ENCODE results near the gene C16orf54.

DNA sequence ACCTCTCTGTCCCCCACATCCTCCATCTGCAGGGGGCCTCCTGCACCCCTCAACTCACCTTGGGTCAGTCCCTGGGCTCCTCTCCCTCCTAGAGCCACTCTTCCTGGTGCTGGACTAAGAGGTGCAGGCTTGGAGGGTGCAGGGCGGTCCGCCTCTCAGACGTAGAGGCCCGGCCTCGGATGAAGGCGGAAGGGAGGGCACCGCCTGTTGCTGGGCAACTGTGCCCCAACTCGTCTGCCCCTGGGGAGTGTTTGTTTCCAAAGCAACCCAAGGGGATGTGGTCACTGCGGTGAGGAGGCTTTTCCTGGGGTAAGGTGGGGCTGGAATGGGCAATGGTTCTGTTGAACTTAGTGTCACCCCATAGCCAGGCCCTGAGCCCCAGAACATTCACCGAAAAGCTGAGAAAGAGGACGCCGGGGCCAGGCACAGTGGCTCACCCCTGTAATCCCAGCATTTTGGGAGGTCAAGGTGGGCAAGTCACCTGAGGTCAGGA, at the start of gene C16orf54:
- TF ChIP-seq, protein P1, sequence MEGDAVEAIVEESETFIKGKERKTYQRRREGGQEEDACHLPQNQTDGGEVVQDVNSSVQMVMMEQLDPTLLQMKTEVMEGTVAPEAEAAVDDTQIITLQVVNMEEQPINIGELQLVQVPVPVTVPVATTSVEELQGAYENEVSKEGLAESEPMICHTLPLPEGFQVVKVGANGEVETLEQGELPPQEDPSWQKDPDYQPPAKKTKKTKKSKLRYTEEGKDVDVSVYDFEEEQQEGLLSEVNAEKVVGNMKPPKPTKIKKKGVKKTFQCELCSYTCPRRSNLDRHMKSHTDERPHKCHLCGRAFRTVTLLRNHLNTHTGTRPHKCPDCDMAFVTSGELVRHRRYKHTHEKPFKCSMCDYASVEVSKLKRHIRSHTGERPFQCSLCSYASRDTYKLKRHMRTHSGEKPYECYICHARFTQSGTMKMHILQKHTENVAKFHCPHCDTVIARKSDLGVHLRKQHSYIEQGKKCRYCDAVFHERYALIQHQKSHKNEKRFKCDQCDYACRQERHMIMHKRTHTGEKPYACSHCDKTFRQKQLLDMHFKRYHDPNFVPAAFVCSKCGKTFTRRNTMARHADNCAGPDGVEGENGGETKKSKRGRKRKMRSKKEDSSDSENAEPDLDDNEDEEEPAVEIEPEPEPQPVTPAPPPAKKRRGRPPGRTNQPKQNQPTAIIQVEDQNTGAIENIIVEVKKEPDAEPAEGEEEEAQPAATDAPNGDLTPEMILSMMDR (IDR thresholded peaks at IDR 0.05): no peak
- TF ChIP-seq EP300 (IDR thresholded peaks at IDR 0.05) (no peak), POLR2A (IDR thresholded peaks at IDR 0.05) (no peak)

All from sigmoid colon (tissue), 4 donors.